GM12874 (cell line): ENCODE measurements around the gene MYMK.

Experiments used
- TF ChIP-seq, protein P1 (sequence below): IDR thresholded peaks from 2 replicates; pipeline ENCODE4 v1.5.1; 2011; ENCODE audit warnings: low read depth, mild to moderate bottlenecking, control low read depth, low read length, moderate library complexity; ENCODE audit not compliant: insufficient read depth

Gene MYMK

DNA sequence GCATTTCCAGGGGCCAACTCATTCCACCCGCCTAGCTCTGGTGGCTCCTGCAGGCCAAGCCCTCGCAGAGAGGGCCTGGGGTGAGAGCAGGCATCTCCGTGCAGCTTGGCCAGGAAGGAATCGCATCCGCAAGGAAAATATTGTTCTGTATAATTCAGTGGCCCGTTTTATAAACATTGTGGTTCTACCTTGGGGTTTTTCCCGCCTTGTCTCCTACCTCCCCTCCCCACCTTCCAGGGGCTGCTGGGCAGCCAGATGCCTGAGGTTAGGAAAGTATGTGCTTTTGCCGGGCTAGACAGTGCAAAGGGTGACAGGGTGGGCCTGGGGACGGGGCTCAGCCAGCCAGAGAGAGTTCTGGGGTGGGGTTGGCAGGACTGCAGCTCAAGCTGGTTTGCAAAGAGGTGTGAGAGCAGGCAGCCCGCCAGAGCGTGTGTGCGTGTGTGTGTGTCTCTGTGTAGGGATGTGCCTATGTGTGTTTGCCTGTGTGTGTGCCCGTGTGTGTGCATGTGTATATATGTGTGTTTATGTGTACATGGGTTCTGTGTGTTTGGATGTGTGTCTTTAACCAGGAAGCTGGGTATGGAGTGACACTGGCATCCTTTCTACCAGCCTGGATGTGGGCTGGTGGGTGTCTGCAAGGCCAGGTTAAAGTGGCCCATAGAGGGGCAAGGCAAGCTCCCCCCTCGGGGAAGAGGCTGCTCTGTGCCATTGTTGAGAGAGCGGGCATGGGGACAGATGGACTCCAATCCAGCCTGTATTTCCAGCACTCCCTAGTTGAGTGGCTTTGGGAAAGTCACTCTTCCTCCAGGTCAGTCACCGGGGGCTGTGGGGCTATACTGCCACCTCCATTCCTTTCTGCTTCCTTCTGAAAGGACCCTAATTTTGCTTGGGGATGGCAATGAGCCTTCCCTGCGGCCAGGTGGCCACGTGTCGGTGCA, 35.2 kb downstream of the MYMK start:
- TF ChIP-seq, protein P1, sequence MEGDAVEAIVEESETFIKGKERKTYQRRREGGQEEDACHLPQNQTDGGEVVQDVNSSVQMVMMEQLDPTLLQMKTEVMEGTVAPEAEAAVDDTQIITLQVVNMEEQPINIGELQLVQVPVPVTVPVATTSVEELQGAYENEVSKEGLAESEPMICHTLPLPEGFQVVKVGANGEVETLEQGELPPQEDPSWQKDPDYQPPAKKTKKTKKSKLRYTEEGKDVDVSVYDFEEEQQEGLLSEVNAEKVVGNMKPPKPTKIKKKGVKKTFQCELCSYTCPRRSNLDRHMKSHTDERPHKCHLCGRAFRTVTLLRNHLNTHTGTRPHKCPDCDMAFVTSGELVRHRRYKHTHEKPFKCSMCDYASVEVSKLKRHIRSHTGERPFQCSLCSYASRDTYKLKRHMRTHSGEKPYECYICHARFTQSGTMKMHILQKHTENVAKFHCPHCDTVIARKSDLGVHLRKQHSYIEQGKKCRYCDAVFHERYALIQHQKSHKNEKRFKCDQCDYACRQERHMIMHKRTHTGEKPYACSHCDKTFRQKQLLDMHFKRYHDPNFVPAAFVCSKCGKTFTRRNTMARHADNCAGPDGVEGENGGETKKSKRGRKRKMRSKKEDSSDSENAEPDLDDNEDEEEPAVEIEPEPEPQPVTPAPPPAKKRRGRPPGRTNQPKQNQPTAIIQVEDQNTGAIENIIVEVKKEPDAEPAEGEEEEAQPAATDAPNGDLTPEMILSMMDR: no peak

- TF ChIP-seq, protein P1: no peak
Observed at GRCh38 chr9:133488686-133489252, 36.0 kb downstream of the MYMK start.

DNA sequence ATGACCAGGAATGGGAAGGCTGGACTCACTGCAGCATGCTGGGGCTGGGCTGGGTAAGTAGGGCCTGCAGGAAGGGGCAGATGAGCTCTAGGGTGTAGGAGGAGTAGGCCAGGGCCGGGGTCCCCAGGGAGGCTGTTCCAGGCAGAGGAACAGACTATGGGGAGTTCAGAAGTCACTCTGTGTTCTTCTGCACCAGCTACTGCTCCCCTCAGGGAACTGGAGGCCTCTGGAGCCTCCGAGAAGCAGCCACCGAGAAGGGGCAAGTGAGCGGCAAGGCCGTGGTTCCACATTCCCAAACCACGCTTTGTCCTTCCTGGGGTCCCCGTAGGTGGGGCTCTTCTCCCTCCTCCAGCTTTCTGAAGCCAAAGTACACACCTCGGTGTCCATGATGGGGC, 37.4 kb downstream of the MYMK start:
- TF ChIP-seq, protein P1: no peak

- TF ChIP-seq, protein P1: no peak; the same call in 1 of the 2 replicates
Observed at GRCh38 chr9:133485531-133486260, 39.1 kb downstream of the MYMK start.

GRCh38 chr9:133484671-133485437, 39.9 kb downstream of the MYMK start:
- TF ChIP-seq, protein P1: no peak

DNA sequence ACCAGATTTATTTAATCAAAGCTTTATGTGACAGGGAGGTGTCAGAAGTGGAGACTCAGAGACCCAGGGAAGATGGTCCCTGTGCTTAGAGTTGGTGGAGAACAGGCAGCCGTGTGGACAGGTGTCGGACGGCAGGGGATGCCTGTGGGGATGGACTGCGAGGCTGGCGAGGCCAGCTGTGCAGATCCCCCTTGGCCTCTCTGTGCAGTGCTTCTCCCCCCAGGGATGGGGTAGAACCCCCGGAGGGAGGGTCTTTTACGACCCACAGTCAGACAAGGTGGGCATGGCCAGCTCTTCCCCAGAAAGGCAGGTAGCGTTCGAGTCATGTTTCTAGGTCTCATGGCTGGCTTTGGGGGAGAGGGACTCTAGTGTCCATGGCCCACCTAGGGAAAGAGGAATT, 41.1 kb downstream of the MYMK start:
- TF ChIP-seq, protein P1: no peak
